WTC11 (cell line): ENCODE measurements around the gene NR2F6. TPM values are rescaled to one million over a fixed set of nuclear protein-coding genes. Genes with fewer than 3 reads are reported as not detected.

Experiments used
- ATAC-seq: fragments of 200-7000 bp; cut with Tn5 transposase; 2 replicates; pipeline ENCODE4 v1.10.0; 2021; ENCODE audit warnings: mild to moderate bottlenecking, moderate library complexity
- CTCF ChIA-PET: fragments of 300-600 bp; sonication (Branson Sonifier 250); formaldehyde crosslinking; loops from one replicate; lab custom pipeline; 2021; ENCODE audit warnings: antibody characterized with exemption; lab: Charles Lee
- POLR2A ChIA-PET: fragments of 350-600 bp; sonication (Branson Sonifier 250); formaldehyde crosslinking; loops from one replicate; lab custom pipeline; 2021; ENCODE audit warnings: antibody characterized with exemption; lab: Charles Lee
- DNase-seq: peaks from one replicate; pipeline ENCODE4 v3.0.0; 2021; ENCODE audit warnings: low spot score
- H3K27ac Mint-ChIP-seq: 2 replicates; pipeline ENCODE4 v1.8.0; 2021; ENCODE audit warnings: mixed read lengths
- H3K27me3 Mint-ChIP-seq: 2 replicates; pipeline ENCODE4 v1.8.0; 2021; ENCODE audit warnings: low read depth, mild to moderate bottlenecking, moderate library complexity, mixed read lengths
- H3K36me3 Mint-ChIP-seq: 2 replicates; pipeline ENCODE4 v1.8.0; 2021; ENCODE audit warnings: mixed read lengths
- H3K4me1 Mint-ChIP-seq: 2 replicates; pipeline ENCODE4 v1.8.0; 2022; ENCODE audit warnings: mixed read lengths
- H3K4me3 Mint-ChIP-seq: 2 replicates; pipeline ENCODE4 v1.8.0; 2021; ENCODE audit warnings: mild to moderate bottlenecking, moderate library complexity, mixed read lengths
- H3K9me3 Mint-ChIP-seq: 2 replicates; pipeline ENCODE4 v1.8.0; 2021; ENCODE audit warnings: mixed read lengths
- ARID4B ChIP-seq: sonication (generic); formaldehyde crosslinking; IDR thresholded peaks from 2 replicates; pipeline ENCODE4 v1.8.0; 2023; ENCODE audit warnings: missing genetic modification reagents, mild to moderate bottlenecking, borderline replicate concordance
- CBFB ChIP-seq: sonication (generic); formaldehyde crosslinking; IDR thresholded peaks from 2 replicates; pipeline ENCODE4 v1.8.1; 2022; ENCODE audit warnings: mild to moderate bottlenecking, low read depth, missing genetic modification reagents
- ELF4 ChIP-seq: sonication (generic); formaldehyde crosslinking; IDR thresholded peaks from 2 replicates; pipeline ENCODE4 v1.8.1; 2022; ENCODE audit warnings: low read depth, mild to moderate bottlenecking, moderate library complexity, missing genetic modification reagents
- EMX1 ChIP-seq: fragments of 250-450 bp; sonication (Bioruptor Pico); IDR thresholded peaks from 2 replicates; pipeline ENCODE4 v1.8.0; 2021; ENCODE audit warnings: mild to moderate bottlenecking
- ETV6 ChIP-seq: sonication (generic); formaldehyde crosslinking; IDR thresholded peaks from 2 replicates; pipeline ENCODE4 v1.8.1; 2022; ENCODE audit warnings: mild to moderate bottlenecking, missing genetic modification reagents
- GRHL2 ChIP-seq: fragments of 250-450 bp; sonication (Bioruptor Pico); IDR thresholded peaks from 2 replicates; pipeline ENCODE4 v1.8.0; 2022; ENCODE audit warnings: mild to moderate bottlenecking, moderate library complexity; ENCODE audit not compliant: insufficient replicate concordance, severe bottlenecking
- IRF1 ChIP-seq: sonication (generic); formaldehyde crosslinking; IDR thresholded peaks from 2 replicates; pipeline ENCODE4 v1.8.0; 2023; ENCODE audit warnings: missing genetic modification reagents
- JUN ChIP-seq: sonication (generic); formaldehyde crosslinking; IDR thresholded peaks from 2 replicates; pipeline ENCODE4 v1.8.0; 2023; ENCODE audit warnings: mild to moderate bottlenecking, missing genetic modification reagents
- KAT7 ChIP-seq: sonication (generic); formaldehyde crosslinking; IDR thresholded peaks from 2 replicates; pipeline ENCODE4 v1.8.1; 2023; ENCODE audit warnings: missing genetic modification reagents, mild to moderate bottlenecking, borderline replicate concordance
- MLX ChIP-seq: sonication (generic); formaldehyde crosslinking; IDR thresholded peaks from 2 replicates; pipeline ENCODE4 v1.8.1; 2023; ENCODE audit warnings: mild to moderate bottlenecking, missing genetic modification reagents, moderate library complexity
- SP1 ChIP-seq: sonication (generic); formaldehyde crosslinking; conservative IDR thresholded peaks from 2 replicates; pipeline ENCODE4 v1.8.1; 2022; ENCODE audit warnings: missing genetic modification reagents
- USF1 ChIP-seq: sonication (generic); formaldehyde crosslinking; IDR thresholded peaks from 2 replicates; pipeline ENCODE4 v1.8.0; 2022; ENCODE audit warnings: mild to moderate bottlenecking, missing genetic modification reagents
- ZNF232 ChIP-seq: sonication (generic); formaldehyde crosslinking; IDR thresholded peaks from 2 replicates; pipeline ENCODE4 v1.8.0; 2022; ENCODE audit warnings: mild to moderate bottlenecking, missing genetic modification reagents
- ZNF396 ChIP-seq: fragments of 250-450 bp; sonication (Bioruptor Pico); IDR thresholded peaks from 2 replicates; pipeline ENCODE4 v1.8.0; 2021; ENCODE audit warnings: mild to moderate bottlenecking, moderate library complexity, borderline replicate concordance
- ZNF416 ChIP-seq: fragments of 250-450 bp; sonication (Bioruptor Pico); IDR thresholded peaks from 2 replicates; pipeline ENCODE4 v1.9.0; 2021; ENCODE audit warnings: mild to moderate bottlenecking, inconsistent platforms
- total RNA-seq: library from RNA; stranded (reverse); gene quantifications from 3 replicates; pipeline ENCODE4 v1.2.3, GENCODE V29; 2021
- TF ChIP-seq, protein P1 (sequence below): sonication (generic); formaldehyde crosslinking; IDR thresholded peaks from 2 replicates; pipeline ENCODE4 v1.8.0; 2022; ENCODE audit warnings: mild to moderate bottlenecking, missing genetic modification reagents
- TF ChIP-seq, protein P2 (sequence below): sonication (generic); formaldehyde crosslinking; IDR thresholded peaks from 2 replicates; pipeline ENCODE4 v1.8.0; 2023; ENCODE audit warnings: mild to moderate bottlenecking, missing genetic modification reagents
- TF ChIP-seq, protein P3 (sequence below): sonication (generic); formaldehyde crosslinking; IDR thresholded peaks from 2 replicates; pipeline ENCODE4 v1.8.1; 2022; ENCODE audit warnings: mild to moderate bottlenecking, moderate library complexity, missing genetic modification reagents

NR2F6 gene
- total RNA-seq, 1 experiment from 2014 or later, result 145 TPM

- TF ChIP-seq, protein P1, sequence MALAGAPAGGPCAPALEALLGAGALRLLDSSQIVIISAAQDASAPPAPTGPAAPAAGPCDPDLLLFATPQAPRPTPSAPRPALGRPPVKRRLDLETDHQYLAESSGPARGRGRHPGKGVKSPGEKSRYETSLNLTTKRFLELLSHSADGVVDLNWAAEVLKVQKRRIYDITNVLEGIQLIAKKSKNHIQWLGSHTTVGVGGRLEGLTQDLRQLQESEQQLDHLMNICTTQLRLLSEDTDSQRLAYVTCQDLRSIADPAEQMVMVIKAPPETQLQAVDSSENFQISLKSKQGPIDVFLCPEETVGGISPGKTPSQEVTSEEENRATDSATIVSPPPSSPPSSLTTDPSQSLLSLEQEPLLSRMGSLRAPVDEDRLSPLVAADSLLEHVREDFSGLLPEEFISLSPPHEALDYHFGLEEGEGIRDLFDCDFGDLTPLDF, result no peak
These were observed 49.1 kb downstream of the NR2F6 start (continued) for GRCh38 chr19:17196610-17197009.

GRCh38 chr19:17195106-17195505, 50.6 kb downstream of the NR2F6 start:
- Mint-ChIP-seq H3K36me3 (peaks cover 37% of the 10 kb centered on the region), H3K9me3 (no peaks in the 10 kb centered on the region), H3K4me3 (no peak overlapping the region), H3K27ac (no peak overlapping the region), H3K27me3 (no peaks in the 10 kb centered on the region), H3K4me1 (no peaks in the 10 kb centered on the region)
- ATAC-seq (no peak), DNase-seq (no peak)
- TF ChIP-seq MLX (CRISPR knock-in tag) (no peak), KAT7 (CRISPR knock-in tag) (no peak), CBFB (CRISPR knock-in tag) (no peak), ZNF416 (CRISPR knock-in tag) (no peak), IRF1 (CRISPR knock-in tag) (no peak), GRHL2 (CRISPR knock-in tag) (no peak), ELF4 (CRISPR knock-in tag) (no peak), EMX1 (CRISPR knock-in tag) (no peak), ETV6 (CRISPR knock-in tag) (no peak), ZNF232 (CRISPR knock-in tag) (no peak), SP1 (CRISPR knock-in tag) (no peak), USF1 (no peak), ARID4B (CRISPR knock-in tag) (no peak), JUN (CRISPR knock-in tag) (no peak), ZNF396 (CRISPR knock-in tag) (no peak)
- TF ChIP-seq, protein P1, result no peak
- TF ChIP-seq, protein P2, sequence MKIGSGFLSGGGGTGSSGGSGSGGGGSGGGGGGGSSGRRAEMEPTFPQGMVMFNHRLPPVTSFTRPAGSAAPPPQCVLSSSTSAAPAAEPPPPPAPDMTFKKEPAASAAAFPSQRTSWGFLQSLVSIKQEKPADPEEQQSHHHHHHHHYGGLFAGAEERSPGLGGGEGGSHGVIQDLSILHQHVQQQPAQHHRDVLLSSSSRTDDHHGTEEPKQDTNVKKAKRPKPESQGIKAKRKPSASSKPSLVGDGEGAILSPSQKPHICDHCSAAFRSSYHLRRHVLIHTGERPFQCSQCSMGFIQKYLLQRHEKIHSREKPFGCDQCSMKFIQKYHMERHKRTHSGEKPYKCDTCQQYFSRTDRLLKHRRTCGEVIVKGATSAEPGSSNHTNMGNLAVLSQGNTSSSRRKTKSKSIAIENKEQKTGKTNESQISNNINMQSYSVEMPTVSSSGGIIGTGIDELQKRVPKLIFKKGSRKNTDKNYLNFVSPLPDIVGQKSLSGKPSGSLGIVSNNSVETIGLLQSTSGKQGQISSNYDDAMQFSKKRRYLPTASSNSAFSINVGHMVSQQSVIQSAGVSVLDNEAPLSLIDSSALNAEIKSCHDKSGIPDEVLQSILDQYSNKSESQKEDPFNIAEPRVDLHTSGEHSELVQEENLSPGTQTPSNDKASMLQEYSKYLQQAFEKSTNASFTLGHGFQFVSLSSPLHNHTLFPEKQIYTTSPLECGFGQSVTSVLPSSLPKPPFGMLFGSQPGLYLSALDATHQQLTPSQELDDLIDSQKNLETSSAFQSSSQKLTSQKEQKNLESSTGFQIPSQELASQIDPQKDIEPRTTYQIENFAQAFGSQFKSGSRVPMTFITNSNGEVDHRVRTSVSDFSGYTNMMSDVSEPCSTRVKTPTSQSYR (CRISPR knock-in tag), result no peak
- TF ChIP-seq, protein P3, sequence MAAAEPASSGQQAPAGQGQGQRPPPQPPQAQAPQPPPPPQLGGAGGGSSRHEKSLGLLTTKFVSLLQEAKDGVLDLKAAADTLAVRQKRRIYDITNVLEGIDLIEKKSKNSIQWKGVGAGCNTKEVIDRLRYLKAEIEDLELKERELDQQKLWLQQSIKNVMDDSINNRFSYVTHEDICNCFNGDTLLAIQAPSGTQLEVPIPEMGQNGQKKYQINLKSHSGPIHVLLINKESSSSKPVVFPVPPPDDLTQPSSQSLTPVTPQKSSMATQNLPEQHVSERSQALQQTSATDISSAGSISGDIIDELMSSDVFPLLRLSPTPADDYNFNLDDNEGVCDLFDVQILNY (CRISPR knock-in tag), result no peak
- CTCF ChIA-PET, result no interaction called here
- POLR2A ChIA-PET, result no interaction called here
